ENCODE measurements around the gene ANKRD66.
"Not testable (repeated sequence)": the region's sequence is repeated elsewhere in the genome, so short reads cannot be mapped to it uniquely, and the experiment has no call there.

ANKRD66 gene

DNA sequence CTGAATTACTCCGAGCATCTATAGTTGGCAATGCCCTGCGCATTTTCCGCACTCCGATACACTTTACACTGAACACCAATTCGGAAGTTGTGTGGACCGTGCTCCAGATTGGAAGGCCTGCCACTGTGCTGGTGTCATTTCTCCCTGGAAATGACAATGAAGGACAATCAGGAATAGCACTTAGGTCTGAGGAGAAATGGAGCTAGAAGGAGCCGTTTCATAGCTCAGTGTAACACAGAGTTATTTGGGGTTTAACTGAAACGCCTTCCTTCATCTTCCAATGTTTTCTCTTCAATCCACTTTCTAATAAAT is 11.1 kb upstream of the ANKRD66 start:
- peak overlapping the region; percentile 55 for H3K4me3 ChIP-seq (ENCODE audit: low read depth, low read length)
- no peak for DNase-seq (ENCODE audit: low read depth)
- in situ Hi-C loops (cut with HindIII; ENCODE audit: low sequenced_read_pairs): no loop called here
- TF ChIP-seq, protein P1, sequence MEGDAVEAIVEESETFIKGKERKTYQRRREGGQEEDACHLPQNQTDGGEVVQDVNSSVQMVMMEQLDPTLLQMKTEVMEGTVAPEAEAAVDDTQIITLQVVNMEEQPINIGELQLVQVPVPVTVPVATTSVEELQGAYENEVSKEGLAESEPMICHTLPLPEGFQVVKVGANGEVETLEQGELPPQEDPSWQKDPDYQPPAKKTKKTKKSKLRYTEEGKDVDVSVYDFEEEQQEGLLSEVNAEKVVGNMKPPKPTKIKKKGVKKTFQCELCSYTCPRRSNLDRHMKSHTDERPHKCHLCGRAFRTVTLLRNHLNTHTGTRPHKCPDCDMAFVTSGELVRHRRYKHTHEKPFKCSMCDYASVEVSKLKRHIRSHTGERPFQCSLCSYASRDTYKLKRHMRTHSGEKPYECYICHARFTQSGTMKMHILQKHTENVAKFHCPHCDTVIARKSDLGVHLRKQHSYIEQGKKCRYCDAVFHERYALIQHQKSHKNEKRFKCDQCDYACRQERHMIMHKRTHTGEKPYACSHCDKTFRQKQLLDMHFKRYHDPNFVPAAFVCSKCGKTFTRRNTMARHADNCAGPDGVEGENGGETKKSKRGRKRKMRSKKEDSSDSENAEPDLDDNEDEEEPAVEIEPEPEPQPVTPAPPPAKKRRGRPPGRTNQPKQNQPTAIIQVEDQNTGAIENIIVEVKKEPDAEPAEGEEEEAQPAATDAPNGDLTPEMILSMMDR (IDR thresholded peaks at IDR 0.05; ENCODE audit: low read depth, low read length, missing control alignments): no peak

DNA sequence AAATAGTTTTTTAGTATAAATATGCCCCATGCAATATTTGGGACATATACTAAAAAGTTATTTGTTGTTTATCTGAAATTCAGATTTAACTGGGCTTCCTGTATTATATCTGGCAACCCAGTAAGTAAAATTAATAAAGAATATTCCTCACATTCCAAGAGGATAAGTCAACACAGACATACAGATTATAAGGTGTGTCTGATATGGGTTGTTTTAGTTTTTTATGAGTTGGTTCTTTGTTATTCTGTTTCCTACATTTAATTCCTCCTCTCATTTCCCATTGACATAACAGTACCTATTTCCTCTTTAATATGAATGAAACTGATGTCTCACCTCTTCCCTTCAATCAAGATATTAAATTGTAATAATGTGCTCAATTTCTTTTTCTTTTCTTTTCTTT is 9.8 kb upstream of the ANKRD66 start:
- DNase-seq (ENCODE audit: low read depth): no peak
- H3K4me3 ChIP-seq (ENCODE audit: low read depth, low read length): no peak overlapping the region
- in situ Hi-C loops (cut with HindIII; ENCODE audit: low sequenced_read_pairs): no loop called here
- TF ChIP-seq, protein P1 (IDR thresholded peaks at IDR 0.05; ENCODE audit: low read depth, low read length, missing control alignments): no peak

DNA sequence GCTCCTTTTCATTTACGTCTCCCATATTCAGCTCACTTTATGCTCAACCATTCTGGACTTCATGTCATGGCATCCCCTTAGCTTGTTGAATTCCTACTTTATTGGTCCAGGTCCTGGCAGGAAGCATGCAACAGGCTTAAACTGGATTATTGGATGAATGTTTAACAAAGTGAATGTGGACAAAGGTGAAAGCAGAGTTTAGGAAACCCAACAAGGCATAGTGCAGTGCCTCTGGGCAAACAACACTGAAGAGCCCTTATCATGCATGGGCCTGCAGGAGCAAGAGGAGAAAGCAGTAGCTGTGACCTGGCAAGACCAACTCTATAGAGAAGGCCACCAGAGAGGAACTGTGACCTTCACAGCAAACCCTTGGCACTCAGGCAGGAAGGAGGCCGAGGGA is 5.3 kb upstream of the ANKRD66 start:
- no peak for DNase-seq (ENCODE audit: low read depth)
- in situ Hi-C loops (cut with HindIII; ENCODE audit: low sequenced_read_pairs): no loop called here
- H3K4me3 ChIP-seq (ENCODE audit: low read depth, low read length): no peak overlapping the region
- TF ChIP-seq, protein P1 (IDR thresholded peaks at IDR 0.05; ENCODE audit: low read depth, low read length, missing control alignments): no peak

DNA sequence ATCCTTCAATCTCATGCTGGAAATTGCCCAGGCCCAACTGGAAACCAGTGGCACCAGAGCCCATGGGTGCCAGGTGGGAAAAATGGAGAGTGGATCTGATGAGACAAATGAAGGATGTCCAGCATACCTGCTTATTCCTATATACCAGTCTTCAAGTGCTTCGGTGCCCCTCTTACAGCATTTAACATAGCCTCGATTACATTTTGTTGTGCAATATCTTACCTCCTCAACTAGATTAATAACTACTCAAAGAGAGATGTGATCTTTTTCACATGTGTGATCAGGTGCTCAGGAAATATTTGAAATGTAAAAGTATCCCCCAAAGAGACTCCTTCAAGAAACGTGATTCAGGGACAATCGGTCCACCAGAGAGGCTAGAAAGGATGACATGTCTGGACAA is 4.8 kb upstream of the ANKRD66 start:
- DNase-seq (ENCODE audit: low read depth): no peak
- TF ChIP-seq, protein P1 (IDR thresholded peaks at IDR 0.05; ENCODE audit: low read depth, low read length, missing control alignments): no peak
- in situ Hi-C loops (cut with HindIII; ENCODE audit: low sequenced_read_pairs): no loop called here
- H3K4me3 ChIP-seq (ENCODE audit: low read depth, low read length): no peak overlapping the region

DNA sequence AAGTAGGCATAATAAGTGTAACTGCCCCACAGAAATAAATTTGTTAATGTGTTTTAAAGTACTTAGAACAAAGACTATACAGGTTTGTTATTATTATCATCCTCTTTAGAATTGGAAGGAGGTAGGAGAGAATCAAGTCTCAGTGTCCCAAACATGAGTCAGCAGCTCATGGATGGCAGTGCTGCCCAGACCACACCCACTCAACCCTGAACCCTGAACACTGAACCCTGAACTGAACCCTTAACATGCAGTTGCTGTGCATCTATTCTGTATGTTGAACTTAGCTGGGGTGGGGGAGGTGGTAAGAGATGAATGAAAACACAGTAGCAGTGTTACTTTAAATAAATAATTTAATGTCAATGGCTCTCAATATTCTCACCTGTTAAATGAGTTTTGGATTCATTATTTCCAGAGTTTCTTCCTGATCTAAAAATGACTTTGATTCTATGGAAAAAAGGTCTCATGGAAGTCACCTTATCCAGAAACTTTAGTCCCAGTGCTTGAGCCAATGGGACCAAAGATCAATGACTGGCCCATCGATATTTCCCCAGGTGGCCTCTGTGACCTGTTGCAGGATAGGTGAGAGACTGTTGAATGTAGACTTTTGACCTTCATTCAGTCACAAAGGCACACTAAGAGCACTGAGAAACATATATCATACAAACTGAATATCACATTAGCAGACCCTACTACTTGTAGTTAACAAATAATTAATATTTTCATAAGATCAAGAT is 3.1 kb upstream of the ANKRD66 start:
- TF ChIP-seq, protein P1 (IDR thresholded peaks at IDR 0.05; ENCODE audit: low read depth, low read length, missing control alignments): no peak
- DNase-seq (ENCODE audit: low read depth): no peak
- no peak overlapping the region for H3K4me3 ChIP-seq (ENCODE audit: low read depth, low read length)
- in situ Hi-C loops (cut with HindIII; ENCODE audit: low sequenced_read_pairs): no loop called here

DNA sequence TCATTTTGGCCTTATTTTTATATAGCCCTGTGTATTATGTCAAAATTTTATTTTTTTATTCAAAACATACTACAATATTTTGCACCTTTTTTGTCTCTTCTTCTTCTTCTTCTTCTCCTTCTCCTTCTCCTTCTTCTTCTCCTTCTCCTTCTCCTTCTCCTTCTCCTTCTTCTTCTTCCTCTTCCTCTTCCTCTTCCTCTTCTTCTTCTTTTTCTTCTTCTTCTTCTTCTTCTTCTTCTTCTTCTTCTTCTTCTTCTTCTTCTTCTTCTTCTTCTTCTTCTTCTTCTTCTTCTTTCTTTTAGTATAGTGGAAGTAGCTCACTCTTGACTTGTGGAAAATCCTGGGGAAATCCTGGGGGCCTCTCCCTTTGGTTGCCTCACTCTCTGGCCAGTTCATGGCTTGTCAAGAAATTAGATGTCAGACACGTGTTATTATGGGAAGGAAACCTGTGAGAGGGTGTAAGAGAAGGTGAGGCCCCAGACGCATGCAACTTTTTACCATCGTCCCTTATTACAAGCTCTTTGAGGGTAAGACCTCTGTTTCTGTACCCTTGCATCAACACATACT is 2.5 kb upstream of the ANKRD66 start:
- in situ Hi-C loops (cut with HindIII; ENCODE audit: low sequenced_read_pairs); DNase-seq (ENCODE audit: low read depth): not testable (repeated sequence)

DNA sequence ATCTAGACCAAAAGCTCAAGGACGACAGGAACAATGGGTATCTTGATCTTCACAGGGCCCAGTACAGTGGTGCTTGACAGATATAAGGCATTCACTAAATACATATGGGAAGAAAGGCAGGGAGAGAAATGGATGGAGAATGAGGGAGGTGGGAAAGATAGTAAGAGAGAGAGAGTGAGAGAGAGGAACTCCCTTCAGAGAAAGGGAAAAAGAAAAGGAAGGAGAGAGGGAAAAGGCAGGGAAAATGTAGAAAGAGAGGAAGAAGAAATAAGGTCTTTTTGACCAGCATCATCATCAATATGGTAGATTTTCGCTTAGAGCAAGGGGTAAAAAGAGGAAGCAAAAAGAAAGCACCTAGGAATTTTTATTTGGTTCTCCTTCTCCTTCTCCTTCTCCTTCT is 760 bp upstream of the ANKRD66 start:
- no peak overlapping the region for H3K4me3 ChIP-seq (ENCODE audit: low read depth, low read length)
- TF ChIP-seq, protein P1 (IDR thresholded peaks at IDR 0.05; ENCODE audit: low read depth, low read length, missing control alignments): no peak
- in situ Hi-C loops (cut with HindIII; ENCODE audit: low sequenced_read_pairs): no loop called here
- DNase-seq (ENCODE audit: low read depth): no peak

More for the DNA sequence above, 2.5 kb upstream of the ANKRD66 start:
- H3K4me3 ChIP-seq (ENCODE audit: low read depth, low read length): not testable (repeated sequence)
